Common myeloid progenitor, CD34-positive (primary cell): Measurements from ENCODE around the gene DGUOK. TPM values are rescaled to one million over a fixed set of nuclear protein-coding genes. Genes with fewer than 3 reads are reported as not detected.
"Not testable (repeated sequence)": the region's sequence is repeated elsewhere in the genome, so short reads cannot be mapped to it uniquely, and the experiment has no call there.

ENCODE experiments used
- CTCF ChIA-PET: fragments of 350-600 bp; sonication (Branson Sonifier 250); formaldehyde crosslinking; loops from one replicate; lab custom pipeline; 2021; ENCODE audit warnings: antibody characterized with exemption; lab: Charles Lee
- POLR2A ChIA-PET: fragments of 350-600 bp; sonication (Branson Sonifier 250); formaldehyde crosslinking; loops from one replicate; lab custom pipeline; 2021; ENCODE audit warnings: antibody characterized with exemption; lab: Charles Lee
- DNase-seq, 3 donors: peaks; one replicate each; pipeline versions ENCODE4 v3.0.0 to v3.0.0-alpha.2; 2013
- H3K27ac ChIP-seq, 2 experiments: 1 replicate in 1 of 2; 2 replicates in 1 of 2; pipeline ENCODE4 v1.7.0; 2013; ENCODE audit warnings: inconsistent platforms in 2 of 2, low read length in 2 of 2, mild to moderate bottlenecking in 2 of 2, low read depth in 1 of 2, moderate library complexity in 1 of 2; ENCODE audit not compliant: severe bottlenecking in 2 of 2, insufficient read depth in 1 of 2, poor library complexity in 1 of 2
- H3K27me3 ChIP-seq, 5 experiments: replicated peaks in 2 of 5; 1 replicate in 3 of 5; 2 replicates in 2 of 5; pipeline versions ENCODE4 v1.6.1 to v1.7.0; 2013; ENCODE audit warnings: low read length in 4 of 5, mild to moderate bottlenecking in 2 of 5, moderate library complexity in 2 of 5, inconsistent platforms in 1 of 5; ENCODE audit not compliant: insufficient read depth in 5 of 5, control insufficient read depth in 4 of 5
- H3K36me3 ChIP-seq, 4 experiments: 1 replicate in 2 of 4; 2 replicates in 2 of 4; pipeline versions ENCODE4 v1.6.1 to v1.7.0; 2013; ENCODE audit warnings: low read length in 3 of 4, control low read depth in 1 of 4, mild to moderate bottlenecking in 1 of 4; ENCODE audit not compliant: control insufficient read depth in 4 of 4, insufficient read depth in 4 of 4
- H3K4me1 ChIP-seq, 4 experiments: 1 replicate in 3 of 4; 2 replicates in 1 of 4; pipeline versions ENCODE4 v1.6.1 to v1.7.1; 2013; ENCODE audit warnings: low read length in 3 of 4, mild to moderate bottlenecking in 3 of 4, control low read depth in 1 of 4, inconsistent platforms in 1 of 4, moderate library complexity in 1 of 4; ENCODE audit not compliant: control insufficient read depth in 4 of 4, insufficient read depth in 4 of 4; ENCODE audit errors: control extremely low read depth in 1 of 4
- H3K4me3 ChIP-seq, 7 experiments: 1 replicate in 4 of 7; 2 replicates in 3 of 7; pipeline versions ENCODE4 v1.5.1 to v1.7.0; 2013; ENCODE audit warnings: mild to moderate bottlenecking in 7 of 7, low read length in 6 of 7, moderate library complexity in 6 of 7, inconsistent platforms in 2 of 7, low read depth in 2 of 7, control low read depth in 1 of 7; ENCODE audit not compliant: insufficient read depth in 4 of 7, control insufficient read depth in 1 of 7; ENCODE audit errors: extremely low read depth in 1 of 7
- H3K9me3 ChIP-seq, 5 experiments: 1 replicate in 4 of 5; 2 replicates in 1 of 5; pipeline versions ENCODE4 v1.6.1 to v1.7.1; 2013; ENCODE audit warnings: low read length in 4 of 5, mild to moderate bottlenecking in 2 of 5, inconsistent platforms in 1 of 5, low read depth in 1 of 5, moderate library complexity in 1 of 5; ENCODE audit not compliant: control insufficient read depth in 4 of 5, insufficient read depth in 2 of 5; ENCODE audit errors: control extremely low read depth in 1 of 5
- WGBS: methylation state at CpG from one replicate; pipeline ENCODE4 v1.1.5; 2013; ENCODE audit not compliant: insufficient coverage; 5-methylcytosine and 5-hydroxymethylcytosine counted together
- polyA plus RNA-seq: library from polyadenylated mRNA; unstranded; fragments of 120-200 nt; gene quantifications from one replicate; pipeline ENCODE4 v1.2.1, GENCODE V29; 2013

Gene DGUOK
- polyA plus RNA-seq, result 55.9 TPM

DNA sequence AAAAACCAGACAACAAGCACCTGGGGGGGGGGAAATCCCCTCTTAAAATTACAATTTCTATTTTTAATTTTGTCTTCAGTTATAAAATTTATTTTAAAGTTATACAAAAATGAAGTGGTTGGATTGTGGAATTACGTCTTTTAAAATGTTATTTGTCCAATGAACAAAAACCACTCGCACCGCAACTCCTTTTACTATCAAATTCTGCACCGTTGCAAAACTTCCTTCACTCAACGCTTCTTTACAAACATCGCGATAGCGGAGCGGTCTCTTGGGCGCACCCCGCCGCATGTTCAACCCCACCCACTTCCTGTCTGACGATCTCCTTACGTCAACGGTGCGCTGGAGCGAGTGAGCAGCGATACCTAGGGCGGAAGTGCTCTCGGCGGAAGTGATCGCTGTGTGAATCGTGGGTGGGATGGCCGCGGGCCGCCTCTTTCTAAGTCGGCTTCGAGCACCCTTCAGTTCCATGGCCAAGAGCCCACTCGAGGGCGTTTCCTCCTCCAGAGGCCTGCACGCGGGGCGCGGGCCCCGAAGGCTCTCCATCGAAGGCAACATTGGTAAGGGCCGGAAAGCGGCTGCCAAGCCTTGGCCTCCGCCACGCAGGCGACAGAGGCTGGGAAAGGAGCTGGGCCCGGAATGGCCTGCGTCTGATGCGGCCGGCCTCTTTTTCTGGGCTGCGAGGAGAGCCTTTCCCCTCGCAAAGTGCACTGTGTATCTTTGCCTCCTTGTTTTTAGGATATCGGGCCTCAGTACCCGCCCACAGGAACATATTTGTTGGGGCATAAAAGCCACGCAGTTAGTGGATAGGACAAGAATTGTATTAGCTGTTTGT, at the start of gene DGUOK:
Gene DGUOK (plus strand): TSS at position 388 of the 835 bp plus-strand sequence. CDS start 31 bp downstream, at position 419.
- under 1% methylated on average over 49 of the region's 50 CpGs for WGBS
- Histone ChIP-seq H3K4me3 (peak within 1 kb of the TSS; percentile 16 to 92 (median 80)), H3K36me3 (peaks cover 0 to 14% (median 4%) of the 10 kb centered on the region in 4 experiments), H3K27ac (peak within 1 kb of the TSS; percentile 95 to 98), H3K9me3 (no peaks in the 10 kb centered on the region), H3K27me3 (no peaks in the 10 kb centered on the region), H3K4me1 (peaks cover 5 to 25% (median 16%) of the 10 kb centered on the region in 4 experiments)
- POLR2A ChIA-PET, result interaction anchor here (0.6 to 0.7 kb wide), 2 partner anchors 23 to 76 kb away, joined by 3 to 4 read pairs; no protein-coding TSS in a partner anchor
- DNase-seq, result peak; percentile 100
- CTCF ChIA-PET, result interaction anchor here (1.0 to 1.2 kb wide), 3 partner anchors 10 to 223 kb away, joined by 3 to 6 read pairs (median 4); no protein-coding TSS in a partner anchor

DNA sequence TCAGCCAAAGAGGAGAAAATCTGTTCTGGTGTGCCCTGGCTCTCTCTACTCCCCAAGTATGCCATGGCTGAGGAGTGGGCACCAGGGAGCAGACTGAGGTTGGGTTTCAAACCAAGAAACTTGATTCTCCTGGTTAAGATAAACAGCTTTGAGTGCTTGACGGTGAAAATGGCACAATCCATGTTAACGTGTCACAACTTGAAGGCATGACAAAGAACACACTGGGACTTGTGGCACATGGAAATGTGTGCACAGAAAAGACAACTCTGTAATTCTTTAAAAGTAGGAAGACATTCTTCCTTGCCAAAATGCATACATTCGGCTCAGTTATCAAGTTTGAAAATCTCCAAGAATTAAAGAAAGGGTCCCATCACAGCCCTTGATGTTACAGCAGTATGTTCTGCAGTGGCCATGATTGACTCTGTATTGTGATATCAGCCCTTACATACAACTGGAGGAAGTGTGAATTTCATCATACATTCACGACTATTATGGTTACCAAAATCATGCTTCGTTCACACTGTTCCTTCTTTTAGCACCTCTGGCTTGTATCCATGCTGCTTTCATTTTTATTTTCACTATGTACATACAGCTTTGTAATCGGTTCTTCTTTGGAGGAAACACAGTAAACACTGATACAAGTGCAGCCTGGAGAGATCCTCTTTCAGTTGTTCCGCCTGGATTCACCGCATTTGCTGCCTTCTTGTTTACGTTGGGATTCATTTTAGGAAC, 49.4 kb upstream of the DGUOK start:
- no peaks in the 10 kb centered on the region for H3K27me3 ChIP-seq
- no peak overlapping the region for H3K27ac ChIP-seq
- no peaks in the 10 kb centered on the region for H3K36me3 ChIP-seq
- DNase-seq, result peak in 2 of 3 donors; percentile 27 to 38
- POLR2A ChIA-PET, result no interaction called here
- 92% methylated on average over 6 of the region's 9 CpGs for WGBS
- CTCF ChIA-PET, result interaction anchor here (0.7 kb wide), 1 partner anchor 32 kb away, joined by 3 read pairs; no protein-coding TSS in a partner anchor
- no peak overlapping the region for H3K4me3 ChIP-seq
- H3K4me1 ChIP-seq, result no peaks in the 10 kb centered on the region
- H3K9me3 ChIP-seq, result no peaks in the 10 kb centered on the region

DNA sequence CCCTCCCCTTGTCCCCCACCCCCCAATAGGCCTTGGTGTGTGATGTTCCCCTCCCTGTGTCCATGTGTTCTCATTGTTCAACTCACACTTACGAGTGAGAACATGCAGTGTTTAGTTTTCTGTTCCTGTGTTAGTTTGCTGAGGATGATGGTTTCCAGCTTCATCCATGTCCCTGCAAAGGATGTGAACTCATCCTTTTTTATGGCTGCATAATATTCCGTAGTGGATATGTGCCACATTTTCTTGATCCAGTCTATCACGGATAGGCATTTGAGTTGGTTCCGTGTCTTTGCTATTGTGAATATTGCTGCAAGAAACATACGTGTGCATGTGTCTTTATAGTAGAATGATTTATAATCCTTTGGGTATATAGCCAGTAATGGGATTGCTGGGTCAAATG, 48.7 kb upstream of the DGUOK start:
- H3K36me3 ChIP-seq, POLR2A ChIA-PET, DNase-seq, H3K27ac ChIP-seq, H3K9me3 ChIP-seq, H3K4me3 ChIP-seq, H3K27me3 ChIP-seq, CTCF ChIA-PET, H3K4me1 ChIP-seq: not testable (repeated sequence)
- WGBS, result 100% methylated on average over 2 of the region's 5 CpGs

DNA sequence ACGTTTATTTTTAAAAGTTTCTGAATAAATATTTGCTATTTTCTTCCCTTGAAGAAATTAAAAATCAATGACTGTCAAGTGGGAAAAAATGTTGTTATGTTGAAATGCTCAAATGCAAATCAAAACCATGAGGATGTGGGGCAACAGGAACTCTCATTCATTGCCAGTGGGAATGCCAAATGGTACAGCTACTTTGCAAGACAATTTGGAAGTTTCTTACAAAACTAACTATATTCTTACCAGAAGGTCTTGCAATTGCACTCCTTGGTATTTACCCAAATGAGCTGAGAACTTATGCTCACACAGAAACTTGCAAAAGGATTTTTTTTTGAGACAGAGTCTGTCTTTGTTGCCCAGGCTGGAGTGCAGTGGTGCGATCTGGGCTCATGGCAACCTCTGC, 41.3 kb upstream of the DGUOK start:
- Histone ChIP-seq H3K4me3 (no peak overlapping the region), H3K27ac (no peak overlapping the region), H3K9me3 (no peaks in the 10 kb centered on the region), H3K36me3 (no peaks in the 10 kb centered on the region), H3K27me3 (no peaks in the 10 kb centered on the region), H3K4me1 (no peaks in the 10 kb centered on the region)
- ChIA-PET POLR2A (no interaction called here), CTCF (no interaction called here)
- 100% methylated on average over 1 of the region's 2 CpGs for WGBS
- no peak for DNase-seq

DNA sequence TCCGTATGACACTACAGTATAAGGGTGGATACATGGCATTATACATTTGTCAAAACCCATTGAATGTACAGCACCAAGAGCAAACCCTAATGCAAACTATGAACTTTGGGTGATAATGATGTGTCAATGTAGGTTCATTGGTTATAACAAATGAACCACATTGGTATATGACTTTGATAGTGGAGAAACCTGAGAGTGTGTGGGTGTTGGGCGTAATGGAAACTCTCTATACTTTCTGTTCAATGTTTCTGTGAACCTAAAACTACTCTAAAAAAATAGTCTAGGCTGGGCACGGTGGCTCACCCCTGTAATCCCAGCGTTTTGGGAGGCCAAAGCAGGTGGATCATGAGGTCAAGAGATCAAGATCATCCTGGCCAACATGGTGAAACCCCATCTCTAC, 40.3 kb upstream of the DGUOK start:
- Histone ChIP-seq H3K27ac (no peak overlapping the region), H3K9me3 (no peaks in the 10 kb centered on the region), H3K27me3 (no peaks in the 10 kb centered on the region), H3K4me1 (no peaks in the 10 kb centered on the region), H3K4me3 (no peak overlapping the region), H3K36me3 (no peaks in the 10 kb centered on the region)
- no peak for DNase-seq
- WGBS, result 100% methylated on average over 1 of the region's 4 CpGs
- POLR2A ChIA-PET, result no interaction called here
- CTCF ChIA-PET, result no interaction called here

DNA sequence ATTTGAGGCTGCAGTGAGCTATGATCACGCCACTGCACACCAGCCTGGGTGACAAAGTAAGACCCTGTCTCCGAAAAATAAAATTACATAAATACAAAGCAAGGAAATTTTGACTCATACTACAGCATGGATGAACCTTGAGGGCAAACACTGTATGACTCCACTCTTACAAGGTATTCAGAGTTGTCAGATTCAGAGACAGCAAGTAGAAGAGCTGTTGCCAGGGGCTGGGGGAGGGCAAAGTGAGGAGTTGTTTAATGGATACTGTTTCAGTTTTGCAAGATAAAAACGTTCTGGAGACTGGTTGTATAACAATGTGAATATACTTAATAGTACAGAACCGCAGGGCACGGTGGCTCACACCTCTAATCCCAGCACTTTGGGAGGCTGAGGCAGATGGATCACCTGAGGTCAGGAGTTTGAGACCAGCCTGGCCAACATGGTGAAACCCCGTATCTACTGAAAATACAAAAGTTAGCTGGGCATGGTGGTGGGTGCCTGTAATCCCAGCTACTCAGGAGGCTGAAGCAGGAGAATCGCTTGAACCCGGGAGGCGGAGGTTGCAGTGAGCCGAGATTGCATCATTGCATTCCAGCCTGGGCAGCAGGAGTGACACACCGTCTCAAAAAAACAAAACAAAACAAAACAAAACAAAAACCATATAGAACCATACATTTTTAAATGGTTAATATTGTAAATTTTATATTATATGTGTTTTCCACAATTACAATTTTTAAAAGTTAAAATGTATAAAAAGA, 38.9 kb upstream of the DGUOK start:
- POLR2A ChIA-PET, result not testable (repeated sequence)

More for the DNA sequence above, 38.9 kb upstream of the DGUOK start:
- CTCF ChIA-PET, H3K4me3 ChIP-seq, H3K27me3 ChIP-seq, H3K9me3 ChIP-seq, DNase-seq, H3K27ac ChIP-seq, H3K4me1 ChIP-seq, H3K36me3 ChIP-seq: not testable (repeated sequence)
- WGBS, result 82% methylated on average over 4 of the region's 11 CpGs
